HG02981 (cell line): ENCODE data around the gene TMCO1.
"Not testable (repeated sequence)": the region's sequence is repeated elsewhere in the genome, so short reads cannot be mapped to it uniquely, and the experiment has no call there.

ENCODE experiments used
- ATAC-seq: cut with Tn5 transposase; IDR thresholded peaks from one replicate; pipeline ENCODE4 v1.9.1; 2021; ENCODE audit warnings: mild to moderate bottlenecking, moderate library complexity; ENCODE audit not compliant: unreplicated experiment

The TMCO1 gene

GRCh38 chr1:165768513-165769394 is at the start of gene TMCO1:
Gene TMCO1 (minus strand): TSS chr1:165768868. CDS start chr1:165768751, 117 bp downstream.
- peak; percentile 99 for ATAC-seq

GRCh38 chr1:165816826-165817497 is 48.3 kb upstream of the TMCO1 start:
- ATAC-seq, result no peak

DNA sequence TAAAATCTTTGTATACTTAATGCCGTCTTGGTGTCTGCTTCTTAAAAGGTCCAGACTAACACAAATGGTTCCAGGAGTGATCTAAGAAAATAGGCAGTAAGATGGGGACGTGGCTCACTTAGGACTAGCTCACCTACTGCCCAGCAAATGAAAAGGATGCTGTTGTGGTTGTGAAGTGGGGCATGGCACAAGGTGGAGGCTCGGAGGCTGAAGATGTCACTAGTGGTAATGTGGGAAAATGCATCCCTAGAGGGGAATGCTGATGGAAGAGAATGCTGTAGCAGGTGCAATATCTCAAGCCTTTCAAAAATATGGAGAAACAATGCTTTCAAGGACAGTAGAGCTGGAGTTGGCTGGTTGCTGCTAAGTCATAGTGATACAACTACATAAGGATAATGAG is 47.5 kb upstream of the TMCO1 start:
- no peak for ATAC-seq

- no peak for ATAC-seq
These were observed 47.1 kb upstream of the TMCO1 start for GRCh38 chr1:165815725-165816124.

- no peak for ATAC-seq
These were observed 38.9 kb upstream of the TMCO1 start for GRCh38 chr1:165807613-165808012.

DNA sequence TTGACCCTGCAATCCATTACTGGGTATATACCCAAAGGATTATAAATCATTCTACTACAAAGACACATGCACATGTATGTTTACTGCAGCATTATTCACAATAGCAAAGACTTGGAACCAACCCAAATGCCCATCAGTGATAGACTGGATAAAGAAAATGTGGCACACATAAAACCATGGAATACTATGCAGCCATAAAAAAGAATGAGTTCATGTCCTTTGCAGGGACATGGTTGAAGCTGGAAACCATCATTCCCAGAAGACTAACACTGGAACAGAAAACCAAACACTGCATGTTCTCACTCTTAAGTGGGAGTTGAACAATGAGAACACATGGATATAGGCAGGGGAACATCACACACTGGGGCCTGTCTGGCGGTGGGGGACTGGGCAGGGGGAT is 35.8 kb upstream of the TMCO1 start:
- not testable (repeated sequence) for ATAC-seq

DNA sequence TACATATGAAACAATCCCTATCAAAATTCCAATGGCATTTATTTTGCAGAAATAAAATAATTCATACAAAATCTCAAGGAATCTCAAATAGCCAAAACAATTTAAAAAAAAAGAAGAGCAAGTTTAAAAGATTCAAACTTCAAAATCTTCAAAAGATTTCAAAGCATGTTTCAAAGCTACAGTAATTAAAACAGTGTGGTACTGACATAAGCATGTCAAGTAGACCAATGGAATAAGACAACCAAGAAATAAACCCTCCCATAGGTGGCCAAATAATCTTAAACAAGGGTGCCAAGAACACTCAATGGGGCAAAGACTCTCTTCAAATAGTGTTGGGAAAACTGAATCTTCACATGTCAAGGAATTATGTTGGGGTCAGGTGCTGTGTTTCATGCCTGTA is 30.7 kb upstream of the TMCO1 start:
- no peak for ATAC-seq

DNA sequence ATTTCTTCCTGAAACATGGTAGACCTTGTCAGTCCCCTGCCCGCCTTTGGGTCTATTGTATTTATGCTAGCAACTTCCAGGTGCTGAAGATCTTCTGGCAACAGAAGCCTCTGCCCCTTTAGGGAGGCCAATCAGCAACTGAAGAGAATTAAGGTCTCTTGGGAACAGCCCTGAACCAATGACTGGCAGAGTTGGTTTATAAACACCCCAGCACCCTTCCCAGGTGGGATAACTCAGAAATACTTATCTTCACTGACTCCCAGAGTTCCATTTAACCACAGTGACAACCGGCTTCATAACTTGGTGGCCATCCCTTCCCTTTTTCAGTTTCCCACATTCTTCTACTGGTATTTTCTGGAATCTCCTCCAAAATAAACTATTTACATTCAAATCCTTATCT is 27.2 kb upstream of the TMCO1 start:
- no peak for ATAC-seq

DNA sequence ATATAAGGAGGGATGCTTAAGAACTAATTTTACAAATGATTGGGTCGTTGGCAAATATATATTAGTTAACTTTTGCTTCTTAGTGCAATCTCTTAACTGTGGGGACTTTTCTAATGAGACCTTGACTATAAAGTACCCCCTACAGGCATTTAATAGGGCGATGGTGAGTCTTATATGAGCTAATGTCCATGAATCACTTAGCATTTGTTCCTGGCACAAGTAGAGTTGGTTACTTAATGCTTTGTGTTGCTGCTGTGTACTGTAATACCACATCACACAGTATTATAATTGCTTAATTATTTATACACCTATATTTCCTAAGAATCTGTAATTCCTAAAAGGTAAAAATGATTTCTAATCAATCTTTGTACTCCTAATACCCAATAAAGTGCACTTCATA is 25.3 kb upstream of the TMCO1 start:
- no peak for ATAC-seq

DNA sequence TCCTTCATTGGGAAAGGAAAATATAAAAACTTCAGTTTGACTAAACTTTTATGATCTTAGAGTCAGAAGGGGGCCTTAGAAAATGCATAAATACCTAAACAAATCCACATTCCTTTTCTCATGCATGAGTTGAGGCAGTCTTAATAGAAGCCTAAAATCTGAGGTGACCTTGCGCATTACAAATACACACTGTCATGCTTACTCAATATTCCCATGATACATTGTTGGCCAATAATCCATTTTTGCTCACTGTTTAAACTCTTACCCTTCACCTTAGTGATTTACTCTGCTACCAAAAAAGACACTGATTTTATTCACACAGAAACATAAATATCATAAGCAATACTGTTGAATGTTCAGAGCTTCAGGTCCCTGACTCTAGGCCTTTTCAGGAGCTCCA is 19.1 kb upstream of the TMCO1 start:
- ATAC-seq, result no peak

GRCh38 chr1:165783519-165783918 is 14.9 kb upstream of the TMCO1 start:
- not testable (repeated sequence) for ATAC-seq

- not testable (repeated sequence) for ATAC-seq
These were observed 9.5 kb upstream of the TMCO1 start for GRCh38 chr1:165778197-165778596.

- no peak for ATAC-seq
These were observed 4.8 kb upstream of the TMCO1 start for GRCh38 chr1:165773324-165773965.

- no peak for ATAC-seq
These were observed 4.1 kb upstream of the TMCO1 start for GRCh38 chr1:165772739-165773138.

DNA sequence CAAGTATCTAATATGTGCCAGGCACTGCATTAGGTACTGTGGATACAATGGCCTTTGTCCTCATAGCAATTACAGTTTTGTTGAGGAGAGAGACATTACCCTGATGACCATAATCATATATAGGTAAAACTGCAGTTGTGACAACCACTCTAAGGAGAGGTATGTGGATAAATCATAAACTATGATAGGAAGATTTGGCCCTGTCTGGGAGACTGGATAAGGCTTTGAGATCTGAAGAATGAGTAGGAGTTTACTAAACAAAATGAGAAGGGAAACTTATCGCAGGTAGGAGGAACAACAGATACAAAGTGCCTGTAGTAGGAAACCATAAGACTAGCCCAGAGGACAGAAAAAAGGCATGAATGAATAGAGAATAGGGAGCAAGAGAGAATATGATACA is 4.4 kb downstream of the TMCO1 start:
- no peak for ATAC-seq

DNA sequence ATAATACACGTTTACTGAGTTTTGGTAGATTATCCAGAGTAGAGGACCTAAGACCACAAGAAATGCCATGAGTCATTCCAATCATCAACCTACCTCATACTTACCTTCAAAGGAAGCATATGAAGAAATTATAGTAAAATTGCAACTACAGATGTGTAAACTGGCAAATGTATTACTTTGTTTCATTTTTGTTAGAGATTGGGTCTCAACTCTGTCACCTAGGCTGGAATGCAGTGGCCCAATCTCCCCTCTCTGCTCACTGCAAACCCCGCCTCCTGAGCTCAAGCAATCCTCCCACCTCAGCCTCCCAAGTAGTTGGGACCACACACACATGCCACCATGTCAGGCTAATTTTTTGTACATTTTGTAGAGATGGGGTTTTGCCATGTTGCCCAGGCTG is 5.2 kb downstream of the TMCO1 start:
- no peak for ATAC-seq

- ATAC-seq, result no peak
These were observed 5.9 kb downstream of the TMCO1 start for GRCh38 chr1:165762725-165763124.

GRCh38 chr1:165759095-165759494 is 9.6 kb downstream of the TMCO1 start:
- ATAC-seq, result no peak

DNA sequence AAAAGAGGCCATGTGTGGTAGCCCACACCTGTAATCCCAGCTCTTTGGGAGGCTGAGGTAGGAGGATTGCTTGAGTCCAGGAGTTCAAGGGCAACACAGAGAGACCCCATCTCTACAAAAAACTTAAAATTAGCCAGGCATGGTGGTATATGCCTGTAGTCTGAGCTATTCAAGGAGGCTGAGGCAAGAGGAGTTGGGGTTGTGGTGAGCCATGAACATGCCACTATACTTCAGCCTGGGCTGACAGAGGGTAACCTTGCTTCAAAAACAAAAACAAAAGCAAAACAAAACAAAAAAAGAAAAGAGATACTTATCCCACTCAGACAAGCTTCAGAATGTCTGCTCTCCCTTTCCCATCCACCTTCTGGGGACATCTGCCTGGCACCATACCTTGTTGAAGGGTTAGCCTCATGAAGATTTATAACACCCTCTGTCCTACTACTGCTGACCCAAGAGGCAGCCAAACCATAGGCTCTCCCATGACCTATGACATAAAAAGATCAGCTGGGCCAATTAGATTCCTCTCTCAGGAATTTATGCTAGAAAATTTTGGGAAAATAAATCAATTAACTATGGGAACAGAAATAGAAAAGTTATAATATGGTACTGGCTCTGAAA is 13.2 kb downstream of the TMCO1 start:
- ATAC-seq, result no peak

DNA sequence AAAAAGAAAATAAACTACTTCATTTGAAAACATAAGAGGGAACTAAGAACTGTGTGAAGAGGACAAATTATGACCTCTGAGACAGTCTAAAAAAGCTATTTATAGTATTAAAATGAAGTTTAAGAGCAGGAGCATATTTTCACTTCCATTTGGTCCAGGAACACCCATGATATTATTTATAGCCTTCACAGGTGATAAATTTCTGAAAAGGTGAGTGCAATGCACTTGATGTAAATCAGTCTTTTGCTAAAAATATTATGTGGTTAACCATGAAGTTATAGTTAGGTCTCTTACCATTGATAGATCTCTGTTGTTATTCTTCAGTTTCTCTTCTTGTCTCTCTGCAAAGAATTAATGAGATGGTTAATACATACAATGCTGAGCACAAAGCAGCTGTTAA is 14.7 kb downstream of the TMCO1 start:
- peak; percentile 79 for ATAC-seq

GRCh38 chr1:165748550-165748949 is 20.1 kb downstream of the TMCO1 start:
- no peak for ATAC-seq
